CD4-positive, alpha-beta T cell treated with Interleukin-2 at 100 ng/mL for 4 hours (primary cell): ENCODE data around the gene MED17.

Source experiments
- DNase-seq: peaks from one replicate; pipeline ENCODE4 v3.0.0-alpha.2; 2020; ENCODE audit warnings: low spot score

MED17 gene

GRCh38 chr11:93817426-93818348 lies 33.6 kb downstream of the MED17 start:
- no peak for DNase-seq

- no peak for DNase-seq
Observed at GRCh38 chr11:93819966-93820695, 36.0 kb downstream of the MED17 start.

- no peak for DNase-seq
Observed at GRCh38 chr11:93820847-93821246, 36.8 kb downstream of the MED17 start.

GRCh38 chr11:93821617-93822016 lies 37.5 kb downstream of the MED17 start:
- no peak for DNase-seq

GRCh38 chr11:93822359-93822758 lies 38.3 kb downstream of the MED17 start:
- DNase-seq, result no peak

GRCh38 chr11:93823210-93823609 lies 39.1 kb downstream of the MED17 start:
- no peak for DNase-seq

GRCh38 chr11:93827363-93827762 lies 43.3 kb downstream of the MED17 start:
- DNase-seq, result no peak

GRCh38 chr11:93829598-93829997 lies 45.5 kb downstream of the MED17 start:
- DNase-seq, result no peak

- no peak for DNase-seq
Observed at GRCh38 chr11:93831343-93832127, 47.5 kb downstream of the MED17 start.

GRCh38 chr11:93832780-93833179 lies 48.7 kb downstream of the MED17 start:
- DNase-seq, result no peak

GRCh38 chr11:93838967-93839366 lies 54.9 kb downstream of the MED17 start:
- DNase-seq, result no peak

- no peak for DNase-seq
Observed at GRCh38 chr11:93840180-93840579, 56.1 kb downstream of the MED17 start.

- DNase-seq, result no peak
Observed at GRCh38 chr11:93840981-93841380, 56.9 kb downstream of the MED17 start.

- no peak for DNase-seq
Observed at GRCh38 chr11:93841446-93841845, 57.4 kb downstream of the MED17 start.

GRCh38 chr11:93842034-93842433 lies 58.0 kb downstream of the MED17 start:
- DNase-seq, result no peak

GRCh38 chr11:93842461-93842860 lies 58.4 kb downstream of the MED17 start:
- DNase-seq, result no peak

GRCh38 chr11:93843906-93844305 lies 59.8 kb downstream of the MED17 start:
- no peak for DNase-seq

GRCh38 chr11:93844568-93844967 lies 60.5 kb downstream of the MED17 start:
- no peak for DNase-seq

GRCh38 chr11:93845181-93846092 lies 61.4 kb downstream of the MED17 start:
- no peak for DNase-seq

- DNase-seq, result no peak
Observed at GRCh38 chr11:93846411-93846810, 62.3 kb downstream of the MED17 start.

- no peak for DNase-seq
Observed at GRCh38 chr11:93849201-93849600, 65.1 kb downstream of the MED17 start.
